DMS153 treated with DMSO at 0.1 percent for 48 hours (cell line): ENCODE measurements around the gene NYAP2.

Source experiments
- DNase-seq: peaks from one replicate; lab custom pipeline; 2025; ENCODE audit not compliant: unreplicated experiment; lab: John Stamatoyannopoulos, UW

Gene NYAP2

GRCh38 chr2:225472161-225472560 is 72.7 kb downstream of the NYAP2 start:
- DNase-seq: no peak

GRCh38 chr2:225479386-225479785 is 79.9 kb downstream of the NYAP2 start:
- no peak for DNase-seq

GRCh38 chr2:225484751-225485150 is 85.2 kb downstream of the NYAP2 start:
- no peak for DNase-seq

- DNase-seq: no peak
These were observed 86.7 kb downstream of the NYAP2 start for GRCh38 chr2:225486236-225486635.

- DNase-seq: no peak
These were observed 88.4 kb downstream of the NYAP2 start for GRCh38 chr2:225487878-225488416.

- DNase-seq: no peak
These were observed 89.2 kb downstream of the NYAP2 start for GRCh38 chr2:225488743-225489142.

- DNase-seq: no peak
These were observed 94.0 kb downstream of the NYAP2 start for GRCh38 chr2:225493420-225494099.

- no peak for DNase-seq
These were observed 94.6 kb downstream of the NYAP2 start for GRCh38 chr2:225494100-225494459.

GRCh38 chr2:225495706-225496105 is 96.2 kb downstream of the NYAP2 start:
- DNase-seq: no peak

GRCh38 chr2:225496568-225496967 is 97.1 kb downstream of the NYAP2 start:
- DNase-seq: no peak

GRCh38 chr2:225497166-225497565 is 97.7 kb downstream of the NYAP2 start:
- DNase-seq: no peak

- DNase-seq: no peak
These were observed 101.5 kb downstream of the NYAP2 start for GRCh38 chr2:225501022-225501421.

GRCh38 chr2:225502971-225503370 is 103.5 kb downstream of the NYAP2 start:
- DNase-seq: no peak

GRCh38 chr2:225510796-225511195 is 111.3 kb downstream of the NYAP2 start:
- no peak for DNase-seq

GRCh38 chr2:225512469-225512868 is 113.0 kb downstream of the NYAP2 start:
- no peak for DNase-seq

GRCh38 chr2:225512876-225513540 is 113.5 kb downstream of the NYAP2 start:
- DNase-seq: no peak

GRCh38 chr2:225515033-225515432 is 115.5 kb downstream of the NYAP2 start:
- DNase-seq: no peak

- no peak for DNase-seq
These were observed 127.4 kb downstream of the NYAP2 start for GRCh38 chr2:225526760-225527390.

GRCh38 chr2:225531559-225531958 is 132.0 kb downstream of the NYAP2 start:
- no peak for DNase-seq

GRCh38 chr2:225532096-225532495 is 132.6 kb downstream of the NYAP2 start:
- DNase-seq: no peak

GRCh38 chr2:225534037-225534436 is 134.5 kb downstream of the NYAP2 start:
- DNase-seq: no peak

- no peak for DNase-seq
These were observed 135.2 kb downstream of the NYAP2 start for GRCh38 chr2:225534697-225535096.
